Fibroblast of lung (primary cell): ENCODE data around the gene MYPOP. TPM values are rescaled to one million over a fixed set of nuclear protein-coding genes. Genes with fewer than 3 reads are reported as not detected.
A peak's percentile ranks its signal among the peaks of the same experiment; 100 is the strongest.

Source experiments
- DNase-seq, 2 donors: peaks; one replicate each; pipeline versions ENCODE4 v3.0.0 to v3.0.0-alpha.2; 2010; ENCODE audit warnings: low read depth in 2 of 2
- H2AFZ ChIP-seq: 2 replicates; pipeline ENCODE4 v1.5.1; 2012; ENCODE audit warnings: low read length, control low read depth, inconsistent platforms
- H3K27ac ChIP-seq: 2 replicates; pipeline ENCODE4 v1.5.1; 2011; ENCODE audit warnings: low read length, control low read depth; ENCODE audit not compliant: insufficient read depth
- H3K27me3 ChIP-seq: 2 replicates; pipeline ENCODE4 v1.5.1; 2011; ENCODE audit warnings: mild to moderate bottlenecking, low read length; ENCODE audit not compliant: control insufficient read depth, insufficient read depth
- H3K36me3 ChIP-seq: 2 replicates; pipeline ENCODE4 v1.5.1; 2011; ENCODE audit warnings: low read length; ENCODE audit not compliant: control insufficient read depth, insufficient read depth
- H3K4me1 ChIP-seq: 2 replicates; pipeline ENCODE4 v1.5.1; 2011; ENCODE audit warnings: low read length; ENCODE audit not compliant: control insufficient read depth, insufficient read depth; ENCODE audit errors: extremely low read depth
- H3K4me2 ChIP-seq: 2 replicates; pipeline ENCODE4 v1.5.1; 2011; ENCODE audit warnings: low read length, control low read depth; ENCODE audit not compliant: insufficient read depth; ENCODE audit errors: extremely low read depth
- H3K4me3 ChIP-seq, 4 experiments: fragments of 200-600 bp in 1 of 4; sonication (generic) in 1 of 4; replicated peaks in 1 of 4; 2 replicates each; pipeline ENCODE4 v1.5.1; 2011 to 2016; ENCODE audit warnings: low read length in 4 of 4, low read depth in 3 of 4, mild to moderate bottlenecking in 3 of 4, control low read depth in 2 of 4, inconsistent platforms in 1 of 4, mixed read lengths in 1 of 4; ENCODE audit not compliant: insufficient read depth in 1 of 4; ENCODE audit errors: control extremely low read depth in 1 of 4
- H3K79me2 ChIP-seq: 2 replicates; pipeline ENCODE4 v1.5.1; 2012; ENCODE audit warnings: mild to moderate bottlenecking, low read length, inconsistent platforms; ENCODE audit not compliant: control insufficient read depth, insufficient read depth
- H3K9ac ChIP-seq: 2 replicates; pipeline ENCODE4 v1.5.1; 2011; ENCODE audit warnings: mild to moderate bottlenecking, low read length, control low read depth; ENCODE audit not compliant: insufficient read depth
- H3K9me3 ChIP-seq: 2 replicates; pipeline ENCODE4 v1.5.1; 2012; ENCODE audit warnings: low read depth, low read length; ENCODE audit not compliant: control insufficient read depth, insufficient read depth
- H4K20me1 ChIP-seq: 2 replicates; pipeline ENCODE4 v1.5.1; 2011; ENCODE audit warnings: low read length; ENCODE audit not compliant: control insufficient read depth, insufficient read depth; ENCODE audit errors: extremely low read depth
- EZH2 ChIP-seq: IDR thresholded peaks from 2 replicates; pipeline ENCODE4 v1.5.1; 2012; ENCODE audit warnings: low read length, control low read depth, mild to moderate bottlenecking; ENCODE audit errors: missing control alignments
- polyA plus RNA-seq, 2 donors: library from polyadenylated mRNA; depleted of rRNA in 1 of 2; stranded (reverse) in 1 of 2; unstranded in 1 of 2; fragments of >200 nt; gene quantifications; 2 replicates each; pipeline ENCODE4 v1.2.1, GENCODE V29; 2011 to 2012; ENCODE audit warnings: missing spikeins in 1 of 2
- total RNA-seq: library from RNA; depleted of rRNA; stranded (reverse); fragments of >200 nt; gene quantifications from 2 replicates; pipeline ENCODE4 v1.2.1, GENCODE V29; 2014
- TF ChIP-seq, protein P1 (sequence below), 2 donors: IDR thresholded peaks in 1 of 2; conservative IDR thresholded peaks in 1 of 2; 1 replicate in 1 of 2; 2 replicates in 1 of 2; pipeline ENCODE4 v1.5.1; 2011 to 2012; ENCODE audit warnings: low read length in 2 of 2, control low read depth in 1 of 2, inconsistent platforms in 1 of 2, low read depth in 1 of 2, mild to moderate bottlenecking in 1 of 2

Gene MYPOP
- total and polyA plus RNA-seq, 2 donors (not counting 1 experiment from before 2014, with no cell fraction given) = 0.81 to 1.3 TPM

DNA sequence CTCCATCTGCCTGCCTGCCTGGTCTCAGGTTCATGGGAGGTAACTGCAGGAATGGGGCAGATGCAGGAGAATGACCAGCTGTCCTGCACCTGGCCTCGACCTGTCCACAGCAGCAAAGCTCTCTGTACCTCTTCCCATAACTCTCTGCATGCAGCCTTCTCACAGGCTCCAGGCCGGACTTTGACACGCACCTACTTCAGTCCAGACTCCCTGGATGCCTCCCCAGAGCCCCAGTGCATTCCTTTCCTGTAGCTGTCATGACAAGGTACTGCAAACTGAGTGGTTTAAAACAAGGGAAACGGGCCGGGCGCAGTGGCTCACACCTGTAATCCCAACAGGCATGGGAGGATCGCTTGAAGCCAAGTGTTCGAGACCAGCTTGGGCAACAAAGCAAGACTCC is 8.9 kb upstream of the MYPOP start:
- TF ChIP-seq, protein P1, sequence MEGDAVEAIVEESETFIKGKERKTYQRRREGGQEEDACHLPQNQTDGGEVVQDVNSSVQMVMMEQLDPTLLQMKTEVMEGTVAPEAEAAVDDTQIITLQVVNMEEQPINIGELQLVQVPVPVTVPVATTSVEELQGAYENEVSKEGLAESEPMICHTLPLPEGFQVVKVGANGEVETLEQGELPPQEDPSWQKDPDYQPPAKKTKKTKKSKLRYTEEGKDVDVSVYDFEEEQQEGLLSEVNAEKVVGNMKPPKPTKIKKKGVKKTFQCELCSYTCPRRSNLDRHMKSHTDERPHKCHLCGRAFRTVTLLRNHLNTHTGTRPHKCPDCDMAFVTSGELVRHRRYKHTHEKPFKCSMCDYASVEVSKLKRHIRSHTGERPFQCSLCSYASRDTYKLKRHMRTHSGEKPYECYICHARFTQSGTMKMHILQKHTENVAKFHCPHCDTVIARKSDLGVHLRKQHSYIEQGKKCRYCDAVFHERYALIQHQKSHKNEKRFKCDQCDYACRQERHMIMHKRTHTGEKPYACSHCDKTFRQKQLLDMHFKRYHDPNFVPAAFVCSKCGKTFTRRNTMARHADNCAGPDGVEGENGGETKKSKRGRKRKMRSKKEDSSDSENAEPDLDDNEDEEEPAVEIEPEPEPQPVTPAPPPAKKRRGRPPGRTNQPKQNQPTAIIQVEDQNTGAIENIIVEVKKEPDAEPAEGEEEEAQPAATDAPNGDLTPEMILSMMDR (conservative IDR thresholded peaks at IDR 0.05 in 1 of 2, IDR thresholded peaks at IDR 0.05 in 1 of 2; ENCODE audit: low read depth in 1 of 2, low read length in 2 of 2) = no peak
- no peak for TF ChIP-seq EZH2
- Histone ChIP-seq H3K36me3 (no peaks in the 10 kb centered on the region), H3K79me2 (no peaks in the 10 kb centered on the region), H2AFZ (no peak overlapping the region), H3K27me3 (peaks cover 2% of the 10 kb centered on the region), H3K27ac (no peak overlapping the region), H3K4me3 (no peak overlapping the region), H3K9me3 (no peaks in the 10 kb centered on the region), H3K4me1 (no peaks in the 10 kb centered on the region), H3K9ac (no peak overlapping the region), H4K20me1 (no peaks in the 10 kb centered on the region), H3K4me2 (no peak overlapping the region)
- DNase-seq = no peak

DNA sequence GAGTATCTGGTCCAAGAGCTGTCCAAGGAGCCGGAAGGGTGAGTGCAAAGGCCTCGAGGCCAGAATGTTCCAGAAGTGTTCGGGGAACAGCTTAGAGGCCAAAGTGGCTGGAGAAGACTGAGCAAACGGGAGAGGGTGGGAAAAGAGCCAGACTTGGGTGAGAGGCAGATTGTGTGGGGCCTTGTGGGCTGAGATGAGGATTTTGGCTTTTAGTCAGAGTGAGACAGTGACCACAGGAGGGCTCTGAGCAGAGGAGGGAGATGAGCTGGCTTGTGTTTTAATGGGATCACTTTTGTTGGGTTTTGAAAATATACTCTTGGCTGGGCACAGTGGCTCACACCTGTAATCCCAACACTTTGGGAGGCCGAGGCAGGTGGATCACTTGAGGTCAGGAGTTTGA is 6.5 kb upstream of the MYPOP start:
- H2AFZ ChIP-seq = no peak overlapping the region
- H3K4me3 ChIP-seq = no peak overlapping the region
- no peaks in the 10 kb centered on the region for H3K4me1 ChIP-seq
- no peak overlapping the region for H3K9ac ChIP-seq
- no peak for TF ChIP-seq EZH2
- TF ChIP-seq, protein P1 (conservative IDR thresholded peaks at IDR 0.05 in 1 of 2, IDR thresholded peaks at IDR 0.05 in 1 of 2; ENCODE audit: low read depth in 1 of 2, low read length in 2 of 2) = no peak
- H3K36me3 ChIP-seq = no peaks in the 10 kb centered on the region
- H3K79me2 ChIP-seq = no peaks in the 10 kb centered on the region
- no peak overlapping the region for H3K4me2 ChIP-seq
- DNase-seq = peak in 1 of 2 donors; percentile 35
- H3K9me3 ChIP-seq = no peaks in the 10 kb centered on the region
- H3K27me3 ChIP-seq = peaks cover 2% of the 10 kb centered on the region
- H4K20me1 ChIP-seq = no peaks in the 10 kb centered on the region
- no peak overlapping the region for H3K27ac ChIP-seq

DNA sequence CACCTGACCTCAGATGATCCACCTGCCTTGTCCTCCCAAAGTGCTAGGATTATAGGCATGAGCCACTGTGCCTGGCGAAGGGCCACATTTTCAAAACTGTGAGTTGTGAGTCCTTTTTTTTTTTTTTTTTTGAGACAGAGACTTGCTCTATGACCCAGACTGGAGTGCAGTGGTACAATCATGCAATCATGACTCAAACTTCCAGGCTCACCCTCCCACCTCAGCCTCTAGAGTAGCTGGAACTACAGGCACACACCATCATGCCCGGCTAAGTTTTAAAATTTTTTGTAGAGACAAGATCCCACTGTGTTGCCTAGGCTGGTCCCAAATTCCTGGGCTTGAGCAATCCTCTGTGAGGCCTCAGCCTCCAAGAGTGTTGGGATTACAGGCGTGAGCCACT is 3.8 kb upstream of the MYPOP start:
- Histone ChIP-seq H4K20me1 (no peaks in the 10 kb centered on the region), H3K4me2 (no peak overlapping the region), H3K27ac (no peak overlapping the region), H3K4me3 (no peak overlapping the region), H3K9ac (no peak overlapping the region), H3K9me3 (no peaks in the 10 kb centered on the region), H2AFZ (no peak overlapping the region), H3K36me3 (no peaks in the 10 kb centered on the region), H3K27me3 (peaks cover 2% of the 10 kb centered on the region), H3K4me1 (no peaks in the 10 kb centered on the region), H3K79me2 (no peaks in the 10 kb centered on the region)
- peak in 1 of 2 donors; percentile 31 for DNase-seq
- TF ChIP-seq EZH2 = no peak
- TF ChIP-seq, protein P1 (conservative IDR thresholded peaks at IDR 0.05 in 1 of 2, IDR thresholded peaks at IDR 0.05 in 1 of 2; ENCODE audit: low read depth in 1 of 2, low read length in 2 of 2) = no peak
